ENCODE measurements around the gene SEC22A.

The SEC22A gene

DNA sequence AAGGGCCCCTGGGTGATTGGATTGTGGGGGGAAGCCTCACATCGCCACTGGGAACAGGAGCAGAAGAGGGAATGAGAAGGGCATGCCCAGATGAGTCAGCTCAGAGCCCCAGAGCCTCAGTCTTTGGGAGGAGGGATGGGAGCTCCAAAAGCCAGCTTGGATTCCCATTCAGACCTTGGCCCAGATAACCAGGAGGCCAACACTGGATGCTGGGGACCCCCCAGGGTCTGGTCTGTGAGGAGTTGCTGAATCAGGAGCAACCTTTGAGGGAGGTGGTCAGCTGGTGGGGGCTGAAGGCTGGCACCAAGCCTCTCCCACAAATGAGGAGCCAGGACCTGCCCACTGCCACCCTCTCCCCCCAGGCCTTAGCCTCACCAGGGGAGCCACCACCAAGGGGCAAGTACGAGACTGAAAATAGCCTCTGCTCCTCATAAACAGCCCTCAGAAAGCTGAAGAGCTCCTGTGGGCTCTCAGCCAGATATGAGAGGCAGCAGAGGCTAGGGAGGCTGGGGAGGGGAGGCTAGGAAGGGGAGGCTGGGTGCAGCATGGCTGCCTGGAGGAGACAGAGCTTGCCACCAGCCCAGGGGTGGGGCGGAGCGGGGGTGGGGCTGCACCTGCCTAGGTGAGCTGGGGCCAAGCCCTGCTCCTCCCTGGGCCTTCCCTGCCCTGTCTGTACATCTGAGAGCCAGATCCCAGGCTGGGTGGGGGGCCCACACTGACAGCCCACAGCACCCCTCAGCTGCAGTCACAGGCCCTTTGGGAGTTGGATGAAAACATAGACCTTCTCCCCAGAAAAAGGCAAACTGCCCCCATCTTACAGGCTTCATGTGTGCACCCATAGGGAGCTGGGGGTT lies 99.8 kb downstream of the SEC22A start:
- DNase-seq (ENCODE audit: low read depth in 1 of 2, low spot score in 1 of 2): no peak

- DNase-seq (ENCODE audit: low read depth in 1 of 2, low spot score in 1 of 2): no peak
Measured at GRCh38 chr3:123302961-123303360, 101.2 kb downstream of the SEC22A start.

GRCh38 chr3:123303976-123304560 lies 102.3 kb downstream of the SEC22A start:
- no peak for DNase-seq (ENCODE audit: low read depth in 1 of 2, low spot score in 1 of 2)

- DNase-seq (ENCODE audit: low read depth in 1 of 2, low spot score in 1 of 2): no peak
Measured at GRCh38 chr3:123305192-123305591, 103.4 kb downstream of the SEC22A start.

DNA sequence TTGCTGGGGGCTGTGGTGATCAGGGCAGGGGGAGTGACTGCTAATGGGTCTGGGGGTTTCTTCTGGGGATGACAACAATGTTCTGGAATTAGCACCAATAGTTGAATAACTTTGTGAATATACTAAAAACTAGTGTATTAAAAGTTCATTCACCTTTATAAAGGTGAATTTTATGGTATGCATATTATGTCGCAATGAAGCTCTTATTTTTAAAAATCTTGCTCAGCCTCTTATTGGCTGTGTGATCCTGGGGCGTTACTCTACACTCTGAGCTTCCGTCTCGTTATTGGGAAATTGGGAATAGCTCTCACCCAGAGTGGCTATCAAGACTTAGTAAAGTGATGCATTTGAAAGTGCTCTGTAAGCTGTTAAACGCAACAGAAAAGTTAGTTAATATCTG lies 105.3 kb downstream of the SEC22A start:
- DNase-seq (ENCODE audit: low read depth in 1 of 2, low spot score in 1 of 2): no peak

DNA sequence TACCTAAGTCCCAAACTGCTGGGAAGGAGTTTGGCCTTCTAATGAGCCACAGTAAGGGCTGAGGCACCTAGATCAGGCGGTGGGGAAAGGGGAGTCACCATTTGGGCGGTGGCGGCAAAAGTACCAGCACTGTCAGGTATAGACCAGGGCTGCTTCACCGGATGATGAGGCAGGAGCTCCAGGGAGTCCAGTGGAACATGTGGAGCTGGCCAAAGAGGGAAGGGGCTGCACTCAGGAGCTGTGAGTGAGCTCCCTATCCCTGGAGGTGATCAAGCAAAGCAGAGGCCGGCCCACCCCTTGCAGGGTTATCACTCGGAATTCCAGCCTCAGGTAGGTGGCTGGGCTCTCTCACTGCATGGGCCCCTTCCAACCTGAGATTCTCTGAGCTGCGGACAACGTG lies 108.4 kb downstream of the SEC22A start:
- no peak for DNase-seq (ENCODE audit: low read depth in 1 of 2, low spot score in 1 of 2)

- DNase-seq (ENCODE audit: low read depth in 1 of 2, low spot score in 1 of 2): no peak
Measured at GRCh38 chr3:123310741-123311140, 109.0 kb downstream of the SEC22A start.

DNA sequence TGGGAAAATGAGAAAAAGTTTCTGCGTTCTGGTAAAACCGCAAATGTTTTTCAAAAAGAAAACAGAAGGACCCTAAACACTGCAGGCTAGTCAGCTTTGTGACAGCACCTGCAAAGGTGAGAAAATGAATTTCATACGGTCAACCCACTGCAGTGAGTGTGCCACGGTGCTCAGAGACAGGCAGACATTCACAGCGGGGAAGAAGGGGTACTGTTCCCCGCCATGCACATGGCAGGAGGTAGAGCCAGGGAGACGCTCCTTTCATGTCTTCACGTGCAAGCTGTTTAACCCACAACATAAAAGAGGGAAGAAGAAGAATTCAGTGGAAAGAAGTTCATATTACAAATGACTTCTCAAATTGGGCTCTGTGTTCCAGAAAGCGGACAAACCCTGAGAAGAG lies 109.5 kb downstream of the SEC22A start:
- no peak for DNase-seq (ENCODE audit: low read depth in 1 of 2, low spot score in 1 of 2)

- DNase-seq (ENCODE audit: low read depth in 1 of 2, low spot score in 1 of 2): no peak
Measured at GRCh38 chr3:123312331-123313265, 110.9 kb downstream of the SEC22A start.

GRCh38 chr3:123313889-123314288 lies 112.1 kb downstream of the SEC22A start:
- no peak for DNase-seq (ENCODE audit: low read depth in 1 of 2, low spot score in 1 of 2)

DNA sequence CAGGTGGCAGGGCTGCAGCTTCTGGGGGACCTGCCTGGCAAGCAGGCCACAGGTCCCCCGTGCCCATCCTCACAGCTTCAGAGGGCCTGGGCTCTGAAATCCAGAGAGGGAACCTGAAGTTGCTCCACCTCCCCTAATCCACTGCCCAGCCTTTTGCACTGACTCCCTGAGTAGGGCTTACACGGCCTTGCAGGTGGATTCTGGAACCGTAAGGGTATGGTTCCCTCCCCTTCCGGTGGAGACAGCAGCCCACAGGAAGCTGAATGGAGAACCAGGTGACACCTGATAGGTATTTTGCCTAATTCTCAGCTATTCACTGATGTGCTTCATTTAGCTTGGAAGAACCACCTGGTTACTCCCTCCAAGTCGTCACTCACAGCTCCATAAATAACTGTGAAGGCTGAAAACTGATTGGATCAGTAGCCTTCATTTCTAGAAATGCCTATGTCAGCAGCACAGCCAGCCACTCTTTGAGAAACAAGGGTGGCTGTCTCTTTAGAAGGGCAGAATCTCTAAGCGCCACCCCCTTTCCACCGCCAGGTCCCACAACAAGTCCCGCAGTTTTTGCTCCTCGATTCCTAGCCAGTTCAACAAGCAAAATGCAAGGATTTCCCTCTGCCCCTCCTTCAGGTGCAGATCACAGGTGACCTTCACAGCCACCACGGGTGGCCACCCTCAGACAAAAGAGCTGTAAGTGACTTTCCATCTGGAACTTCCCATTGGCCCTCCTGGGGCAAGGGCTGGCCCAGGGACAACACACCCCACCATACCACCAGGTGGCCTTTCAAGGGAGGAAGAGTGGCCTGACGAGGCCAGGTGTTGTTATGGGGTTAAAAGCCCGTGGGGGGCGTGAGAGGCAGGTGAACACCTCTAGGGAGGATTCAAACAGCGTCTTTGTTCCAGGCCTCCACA lies 112.9 kb downstream of the SEC22A start:
- no peak for DNase-seq (ENCODE audit: low read depth in 1 of 2, low spot score in 1 of 2)

GRCh38 chr3:123315271-123315595 lies 113.5 kb downstream of the SEC22A start:
- DNase-seq (ENCODE audit: low read depth in 1 of 2, low spot score in 1 of 2): no peak

- DNase-seq (ENCODE audit: low read depth in 1 of 2, low spot score in 1 of 2): no peak
Measured at GRCh38 chr3:123317716-123318115, 116.0 kb downstream of the SEC22A start.

GRCh38 chr3:123318374-123318773 lies 116.6 kb downstream of the SEC22A start:
- DNase-seq (ENCODE audit: low read depth in 1 of 2, low spot score in 1 of 2): no peak

DNA sequence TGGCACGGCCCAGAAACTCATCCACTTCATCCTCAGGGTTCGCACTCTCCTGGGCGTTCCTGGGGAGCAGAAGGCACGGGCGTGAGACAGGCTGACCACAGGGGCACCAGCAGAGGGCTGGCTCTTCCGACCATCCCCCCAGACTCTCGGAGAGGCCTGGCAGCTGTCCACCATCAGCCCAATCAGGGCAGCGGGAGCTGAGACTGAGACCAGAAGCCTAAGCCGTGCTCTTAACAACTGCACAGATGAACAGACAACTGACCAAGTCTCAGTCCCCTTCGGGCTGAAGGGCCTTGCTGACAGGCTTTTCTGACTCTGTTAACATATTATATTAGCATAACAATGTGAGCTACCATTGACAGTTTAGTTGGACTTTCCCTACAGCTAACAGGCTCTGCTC lies 118.0 kb downstream of the SEC22A start:
- DNase-seq (ENCODE audit: low read depth in 1 of 2, low spot score in 1 of 2): no peak

DNA sequence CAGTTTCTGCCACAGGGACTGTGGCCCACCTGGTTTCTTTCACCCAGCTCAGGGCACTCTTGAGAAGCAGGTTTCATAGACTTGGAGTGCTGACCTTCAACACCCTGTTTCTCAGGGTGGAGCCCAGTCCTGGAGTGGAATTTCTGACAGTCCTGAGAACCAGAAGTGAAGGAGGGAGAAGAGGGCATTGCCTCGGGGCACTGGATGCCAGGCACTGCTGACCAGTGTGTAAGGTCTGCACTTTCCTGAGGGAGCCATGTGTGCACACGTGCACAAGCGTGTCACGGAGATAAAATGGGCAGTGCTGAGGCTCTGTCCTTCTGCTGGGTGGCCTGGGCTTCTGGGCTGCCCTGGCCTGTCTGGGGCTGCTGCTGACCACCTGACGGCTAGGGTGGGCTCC lies 118.5 kb downstream of the SEC22A start:
- DNase-seq (ENCODE audit: low read depth in 1 of 2, low spot score in 1 of 2): no peak

GRCh38 chr3:123321806-123322205 lies 120.1 kb downstream of the SEC22A start:
- no peak for DNase-seq (ENCODE audit: low read depth in 1 of 2, low spot score in 1 of 2)

- no peak for DNase-seq (ENCODE audit: low read depth in 1 of 2, low spot score in 1 of 2)
Measured at GRCh38 chr3:123322866-123323265, 121.1 kb downstream of the SEC22A start.
